GM18867 (cell line): ENCODE data around the gene GHRHR.

Experiments
- ATAC-seq: cut with Tn5 transposase; IDR thresholded peaks from one replicate; pipeline ENCODE4 v1.9.1; 2021; ENCODE audit warnings: mild to moderate bottlenecking, moderate library complexity; ENCODE audit not compliant: unreplicated experiment

The GHRHR gene

DNA sequence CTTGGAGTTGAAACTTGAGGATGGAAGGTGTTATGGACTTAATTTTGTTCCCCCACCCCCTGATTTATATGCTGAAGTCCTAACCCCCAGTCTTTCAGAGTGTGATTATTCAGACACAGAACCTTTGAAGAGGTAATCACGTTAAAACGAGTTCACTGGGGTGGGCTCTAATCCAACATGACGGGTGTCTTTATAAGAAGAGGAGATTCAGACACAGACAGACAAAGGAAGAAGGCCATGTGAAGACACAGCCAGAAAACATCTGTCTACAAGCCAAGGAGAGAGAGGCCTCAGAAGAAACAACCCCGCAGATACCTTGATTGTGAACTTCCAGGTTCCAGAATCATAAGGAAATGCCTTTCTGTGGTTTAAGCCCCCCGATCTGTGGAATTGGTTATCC is 37.0 kb downstream of the GHRHR start:
- no peak for ATAC-seq

- no peak for ATAC-seq
Observed at GRCh38 chr7:31002256-31002655, 38.5 kb downstream of the GHRHR start.

DNA sequence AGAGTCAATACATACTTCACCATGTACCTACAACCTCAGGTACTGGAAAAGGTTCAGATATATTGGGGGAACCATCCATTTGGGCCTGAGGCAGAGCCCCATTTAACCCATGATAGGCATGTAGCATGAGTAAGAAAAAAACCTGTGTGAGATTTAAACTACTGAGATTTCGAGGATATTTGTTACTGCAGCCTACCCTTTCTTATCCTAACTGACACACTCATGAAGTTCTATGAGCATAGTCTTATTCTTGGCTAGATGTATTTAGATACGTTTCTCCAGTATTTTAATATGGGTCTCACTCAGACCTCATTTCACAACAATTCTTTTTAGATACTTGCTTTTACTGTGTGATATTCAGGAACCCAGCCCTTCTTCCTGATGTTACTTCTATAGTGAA is 39.3 kb downstream of the GHRHR start:
- no peak for ATAC-seq

GRCh38 chr7:31003721-31004120 is 40.0 kb downstream of the GHRHR start:
- ATAC-seq: no peak

DNA sequence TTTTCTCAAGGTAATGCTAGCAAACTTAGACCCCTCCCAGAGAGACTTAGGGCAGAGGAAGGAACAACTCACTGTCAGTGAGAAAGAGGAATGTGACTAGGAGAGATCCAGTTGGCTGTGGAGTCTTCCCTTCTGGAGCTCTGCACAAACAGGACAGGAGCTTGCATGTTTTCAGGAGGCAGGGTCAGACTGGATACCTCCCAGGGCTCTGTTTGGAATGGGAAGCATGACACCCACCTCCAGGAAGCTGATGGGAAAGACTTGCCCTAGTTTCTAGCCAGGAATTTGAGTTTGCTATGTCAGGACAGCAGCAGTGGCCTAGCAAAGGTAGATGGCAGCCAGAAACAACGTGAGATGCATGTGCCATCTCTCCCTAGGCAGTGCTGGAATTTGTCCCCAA is 40.6 kb downstream of the GHRHR start:
- no peak for ATAC-seq

DNA sequence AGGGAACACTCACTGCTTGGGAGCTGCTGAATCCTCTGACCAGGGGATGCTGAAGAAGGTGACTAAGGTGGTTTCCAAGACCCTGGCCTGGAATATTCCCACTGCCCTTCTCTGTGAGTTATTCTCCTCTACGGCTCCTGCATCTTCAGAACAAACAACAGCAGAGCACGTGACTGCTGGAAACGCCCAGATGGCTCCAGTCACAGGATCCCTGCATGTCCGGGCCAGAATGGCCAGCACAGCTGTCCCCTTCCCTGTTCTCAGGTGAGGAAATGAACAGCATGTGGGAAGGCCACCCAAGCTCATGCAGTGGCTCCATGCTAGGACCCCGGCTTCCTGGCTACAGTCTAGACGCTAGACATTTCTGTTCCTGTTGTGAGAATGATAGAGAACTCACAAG is 43.1 kb downstream of the GHRHR start:
- no peak for ATAC-seq

DNA sequence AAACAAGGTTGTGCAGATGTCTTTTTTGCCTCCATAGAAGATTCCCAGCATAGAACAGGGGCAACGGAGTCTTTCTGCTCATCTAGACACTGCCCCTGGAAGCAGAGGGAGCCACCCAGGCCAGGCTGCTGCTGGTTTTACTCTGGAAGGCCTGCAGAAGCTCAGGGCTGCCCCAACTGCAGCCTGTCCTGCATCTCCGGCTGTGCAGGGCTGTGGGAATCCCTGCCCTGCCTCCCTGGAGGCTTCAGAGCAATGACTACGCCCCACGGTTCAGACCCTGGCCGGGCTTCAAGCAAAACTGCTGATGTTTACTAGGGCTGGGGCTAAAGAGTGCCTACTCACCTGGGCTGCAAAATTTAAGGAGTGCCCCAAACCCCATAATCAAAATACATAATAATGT is 43.9 kb downstream of the GHRHR start:
- ATAC-seq: no peak

GRCh38 chr7:31014826-31015225 is 51.1 kb downstream of the GHRHR start:
- no peak for ATAC-seq

GRCh38 chr7:31017032-31017675 is 53.4 kb downstream of the GHRHR start:
- ATAC-seq: no peak

DNA sequence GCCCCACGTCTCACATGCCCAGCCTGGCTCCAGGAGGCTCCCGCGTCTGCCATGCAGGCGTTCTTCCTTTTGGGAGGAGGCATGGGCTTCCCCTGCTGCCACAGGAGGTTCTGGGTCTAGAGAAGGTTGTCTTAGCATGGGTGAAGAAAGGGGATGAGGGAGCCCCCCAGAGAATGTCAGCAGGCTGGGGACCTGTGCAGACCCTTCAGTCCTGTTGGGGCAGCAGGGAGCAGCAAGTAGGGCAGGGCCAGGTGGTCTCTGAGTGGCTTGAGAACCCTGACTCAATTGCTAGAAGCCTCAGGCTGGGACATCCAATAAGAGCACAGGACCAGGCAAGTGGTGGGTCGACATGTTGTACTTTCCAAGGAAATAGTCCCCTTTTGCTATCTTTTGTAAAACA is 54.0 kb downstream of the GHRHR start:
- no peak for ATAC-seq

DNA sequence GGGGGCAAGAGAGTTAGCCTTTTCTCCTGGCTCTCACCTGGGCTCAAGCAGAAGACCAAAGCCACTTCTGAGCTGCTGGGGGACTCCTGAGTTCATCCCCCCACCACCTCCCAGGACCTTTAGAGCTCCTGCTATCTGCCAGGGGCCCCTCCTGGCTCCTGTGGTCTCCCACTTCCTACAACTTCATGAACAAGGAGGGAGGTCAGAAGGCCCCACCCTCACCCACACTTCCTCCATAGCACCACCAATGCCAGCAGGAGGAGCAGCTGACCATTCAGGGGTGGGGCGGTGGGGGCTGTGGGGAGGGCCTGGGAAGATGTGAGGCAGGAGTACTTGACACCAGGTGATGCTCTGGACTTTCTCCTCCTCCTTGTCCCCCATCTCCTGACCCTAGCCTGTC is 55.8 kb downstream of the GHRHR start:
- no peak for ATAC-seq

GRCh38 chr7:31020161-31020560 is 56.4 kb downstream of the GHRHR start:
- ATAC-seq: no peak

GRCh38 chr7:31020652-31021051 is 56.9 kb downstream of the GHRHR start:
- ATAC-seq: no peak

- no peak for ATAC-seq
Observed at GRCh38 chr7:31022117-31022516, 58.4 kb downstream of the GHRHR start.

DNA sequence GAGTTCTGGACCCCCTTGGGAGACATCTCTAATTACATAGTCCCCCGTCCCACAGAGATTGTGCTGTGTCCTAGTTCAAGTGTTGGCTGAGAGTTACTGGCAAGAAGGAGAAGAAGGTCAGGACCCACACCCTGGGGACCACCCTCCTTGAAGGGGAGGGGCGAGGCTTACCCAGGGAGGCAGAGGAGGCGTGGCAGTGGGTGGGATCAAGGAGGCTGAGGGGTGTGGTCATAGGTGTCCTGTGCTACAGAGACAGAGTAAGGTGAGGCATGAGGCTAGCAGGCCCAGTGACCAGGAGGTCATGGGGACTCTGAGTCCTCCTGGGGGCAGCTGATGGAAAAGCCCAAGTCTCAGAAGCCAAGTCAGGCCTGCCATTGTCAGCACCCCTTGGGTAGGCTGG is 59.0 kb downstream of the GHRHR start:
- no peak for ATAC-seq

- no peak for ATAC-seq
Observed at GRCh38 chr7:31023877-31024276, 60.1 kb downstream of the GHRHR start.

GRCh38 chr7:31027161-31027965 is 63.6 kb downstream of the GHRHR start:
- no peak for ATAC-seq

DNA sequence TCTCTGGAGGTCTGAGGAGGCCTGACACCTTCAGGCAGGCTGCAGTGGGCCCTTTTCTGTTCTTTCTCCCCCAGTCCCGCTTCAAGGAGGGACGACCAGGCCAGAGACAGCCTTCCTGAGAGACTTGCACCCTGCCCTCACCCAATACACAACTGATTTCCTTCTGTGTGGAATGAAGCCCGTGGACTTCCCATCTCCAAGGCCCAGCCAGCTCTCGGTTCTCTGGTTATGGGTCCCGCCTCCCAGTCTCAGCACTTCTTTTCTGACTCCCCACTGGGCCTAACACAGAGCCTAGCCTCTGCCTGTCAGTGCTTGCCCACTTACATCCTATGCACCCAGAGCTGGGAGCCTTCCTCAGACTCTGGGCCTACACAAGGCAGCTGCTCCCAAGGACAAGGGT is 64.3 kb downstream of the GHRHR start:
- ATAC-seq: no peak

GRCh38 chr7:31028417-31028992 is 64.8 kb downstream of the GHRHR start:
- no peak for ATAC-seq
